Measurements from ENCODE around the gene SUCLG1.

GRCh38 chr2:84375020-84375419, 84.1 kb downstream of the SUCLG1 start:
- TF ChIP-seq CTCF (IDR thresholded peaks at IDR 0.05; ENCODE audit: low read depth, low read length) (no peak), EZH2phosphoT487 (IDR thresholded peaks at IDR 0.05; ENCODE audit: low read depth) (no peak)
